HT1080 (cell line): Measurements from ENCODE around the gene PFN1. TPM values are rescaled to one million over a fixed set of nuclear protein-coding genes. Genes with fewer than 3 reads are reported as not detected.

Source experiments
- DNase-seq: peaks from one replicate; pipeline ENCODE4 v3.0.0-alpha.2; 2015; ENCODE audit warnings: low read depth
- total RNA-seq: library from RNA; depleted of rRNA; stranded (reverse); fragments of >200 nt; shearing (Covaris generic); gene quantifications from 2 replicates; pipeline ENCODE4 v1.2.3, GENCODE V29; 2014

PFN1 gene
- total RNA-seq, 1 experiment from 2014 or later: 2,529 TPM

DNA sequence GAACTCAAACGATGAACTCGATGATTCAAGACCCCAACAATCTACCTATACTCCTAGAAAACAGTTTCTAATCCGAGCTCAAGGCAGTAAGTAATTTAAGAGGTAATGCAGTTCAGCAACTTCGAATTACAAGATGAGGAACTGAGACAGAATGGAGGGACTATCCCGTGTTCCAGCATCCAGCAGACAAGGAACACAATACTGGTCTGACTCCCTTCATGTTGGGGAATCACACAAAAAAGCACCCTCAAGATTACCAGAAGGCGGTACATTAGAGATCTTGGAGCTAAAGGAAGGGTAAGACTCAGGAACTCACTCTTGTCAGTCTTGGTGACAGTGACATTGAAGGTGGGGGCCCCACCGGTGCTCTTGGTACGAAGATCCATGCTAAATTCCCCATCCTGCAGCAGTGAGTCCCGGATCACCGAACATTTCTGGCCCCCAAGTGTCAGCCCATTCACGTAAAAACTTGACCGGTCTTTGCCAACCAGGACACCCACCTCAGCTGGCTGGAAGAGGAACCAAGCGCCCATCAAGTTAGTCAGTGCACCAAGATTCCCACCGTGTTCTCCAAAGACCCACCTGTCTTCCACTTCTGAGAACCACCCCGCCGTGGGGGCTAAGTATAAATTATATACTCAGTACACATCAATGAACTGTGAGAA is 1.9 kb downstream of the PFN1 start:
- DNase-seq: no peak

DNA sequence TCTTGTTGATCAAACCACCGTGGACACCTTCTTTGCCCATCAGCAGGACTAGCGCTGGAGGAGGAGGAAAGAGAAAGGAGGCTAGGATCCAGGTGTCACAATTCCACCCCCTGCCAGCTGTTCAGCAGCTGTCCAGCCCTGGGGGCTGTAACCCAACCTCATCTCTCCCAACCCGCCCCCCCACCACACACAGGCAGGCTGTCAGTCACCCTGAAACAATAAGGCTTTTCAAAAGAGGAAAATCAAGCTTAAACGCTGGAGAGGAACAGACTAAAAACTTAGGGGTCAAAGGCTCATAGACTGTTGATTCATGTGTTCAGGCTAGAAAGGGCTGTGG is 2.4 kb downstream of the PFN1 start:
- no peak for DNase-seq

DNA sequence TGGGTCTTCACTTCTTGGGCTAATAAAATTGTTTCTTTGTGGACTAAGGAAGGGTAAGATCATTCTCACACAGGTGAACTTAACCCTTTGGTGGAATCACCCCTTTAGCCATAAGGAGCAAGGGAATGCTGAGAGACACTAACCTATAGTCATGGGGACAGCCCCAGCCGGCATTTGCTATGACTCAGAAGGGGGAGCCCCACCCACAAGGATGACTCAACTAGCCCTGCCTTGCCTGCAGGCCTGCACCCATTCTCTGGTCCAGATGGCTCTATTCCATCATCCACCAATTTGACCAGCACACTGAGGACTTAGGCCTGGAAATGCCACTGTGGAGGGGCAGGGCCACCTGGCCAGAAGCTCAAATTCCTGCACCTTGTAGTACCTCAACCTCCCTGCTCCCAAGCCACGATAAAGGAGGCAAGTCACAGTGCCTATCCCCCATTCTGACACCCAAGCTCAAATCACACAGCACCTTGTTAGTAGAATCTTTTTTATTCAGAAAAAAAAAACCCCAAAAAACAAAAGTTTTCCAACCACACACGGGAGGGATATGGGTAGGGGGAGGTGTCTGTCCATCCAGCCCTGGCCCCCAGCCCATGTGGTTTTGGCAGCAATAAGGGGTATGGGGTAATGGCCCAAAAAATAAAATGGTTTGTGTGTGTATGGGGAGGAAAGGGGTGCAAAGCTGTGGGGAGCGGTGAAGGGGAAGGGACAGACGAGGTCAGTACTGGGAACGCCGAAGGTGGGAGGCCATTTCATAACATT is 3.0 kb downstream of the PFN1 start:
- DNase-seq: peak; percentile 92

DNA sequence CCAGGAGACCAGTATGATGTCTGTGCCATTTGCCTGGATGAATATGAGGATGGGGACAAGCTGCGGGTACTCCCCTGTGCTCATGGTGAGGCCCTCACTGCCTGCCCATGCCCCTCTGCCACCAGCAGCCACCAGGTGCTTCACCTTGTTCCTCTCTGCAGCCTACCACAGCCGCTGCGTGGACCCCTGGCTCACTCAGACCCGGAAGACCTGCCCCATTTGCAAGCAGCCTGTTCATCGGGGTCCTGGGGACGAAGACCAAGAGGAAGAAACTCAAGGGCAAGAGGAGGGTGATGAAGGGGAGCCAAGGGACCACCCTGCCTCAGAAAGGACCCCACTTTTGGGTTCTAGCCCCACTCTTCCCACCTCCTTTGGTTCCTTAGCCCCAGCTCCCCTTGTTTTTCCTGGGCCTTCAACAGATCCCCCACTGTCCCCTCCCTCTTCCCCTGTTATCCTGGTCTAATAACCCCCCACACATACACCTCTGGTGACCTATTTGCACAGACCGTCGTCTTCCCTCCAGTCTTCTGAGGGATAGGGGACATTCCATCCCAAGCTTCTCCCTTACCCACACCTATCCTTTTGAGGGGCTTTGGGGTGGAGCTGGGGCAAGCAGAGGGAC is 3.7 kb downstream of the PFN1 start:
- no peak for DNase-seq

DNA sequence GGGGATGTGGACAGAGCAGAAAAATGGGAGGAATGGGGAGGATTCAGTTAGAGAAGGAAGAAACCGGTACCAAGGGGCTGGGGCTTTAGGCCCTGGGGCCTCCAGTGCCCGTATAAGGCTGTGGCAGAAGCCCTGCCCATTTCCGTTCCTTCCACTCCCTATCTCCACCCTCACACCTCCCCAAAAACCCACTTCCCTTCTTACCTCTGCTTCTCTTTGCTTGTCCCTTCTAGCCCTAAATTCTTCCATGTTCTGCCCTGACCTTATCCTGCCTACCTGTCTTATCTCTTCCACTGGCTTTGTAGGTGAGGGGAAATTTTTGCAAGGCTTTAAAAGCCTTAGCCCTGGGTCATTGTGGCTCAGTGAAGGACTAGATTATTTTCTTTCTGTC is 4.2 kb downstream of the PFN1 start:
- no peak for DNase-seq

DNA sequence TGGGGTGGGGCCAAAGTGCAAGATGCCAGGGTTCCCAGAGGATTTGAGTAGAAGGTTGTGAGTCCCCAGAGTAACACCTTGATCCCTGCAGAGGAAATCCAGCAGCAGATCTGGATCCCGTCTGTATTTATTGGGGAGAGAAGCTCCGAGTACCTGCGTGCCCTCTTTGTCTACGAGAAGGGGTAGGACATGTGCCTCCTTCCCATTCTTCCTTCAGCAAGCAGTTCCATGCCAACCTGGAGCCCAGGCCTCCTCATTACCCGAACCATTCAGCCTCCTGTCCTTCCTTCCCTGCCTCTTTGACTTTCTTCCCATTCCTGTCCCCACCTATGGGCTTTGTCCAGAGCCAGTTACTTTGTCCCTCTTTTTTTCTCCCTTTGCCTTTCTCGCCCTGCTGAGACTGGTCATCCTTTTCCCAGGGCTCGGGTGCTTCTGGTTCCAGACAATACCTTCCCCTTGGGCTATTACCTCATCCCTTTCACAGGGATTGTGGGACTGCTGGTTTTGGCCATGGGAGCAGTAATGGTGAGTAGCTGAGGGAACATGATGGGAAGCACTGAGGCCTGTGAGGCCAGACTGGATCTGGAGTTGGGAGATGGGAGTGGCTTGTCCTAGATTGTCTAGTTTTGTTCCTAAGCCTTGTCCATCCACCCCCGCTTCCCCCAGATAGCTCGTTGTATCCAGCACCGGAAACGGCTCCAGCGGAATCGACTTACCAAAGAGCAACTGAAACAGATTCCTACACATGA is 5.4 kb downstream of the PFN1 start:
- no peak for DNase-seq

DNA sequence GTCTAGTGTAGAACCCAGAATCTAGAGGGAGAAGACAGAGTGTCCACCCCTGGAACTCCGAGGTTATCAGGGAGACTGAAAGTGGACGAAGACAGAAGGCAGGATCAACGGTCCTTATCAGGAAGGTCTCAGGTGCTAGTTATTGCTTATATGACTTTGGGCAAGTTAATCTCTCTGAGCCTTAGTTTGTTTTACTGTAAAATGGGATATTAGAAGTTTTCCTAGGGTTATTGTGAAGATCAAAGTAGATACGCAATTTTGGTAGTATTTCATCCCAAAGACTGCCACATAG is 7.1 kb downstream of the PFN1 start:
- DNase-seq: no peak

DNA sequence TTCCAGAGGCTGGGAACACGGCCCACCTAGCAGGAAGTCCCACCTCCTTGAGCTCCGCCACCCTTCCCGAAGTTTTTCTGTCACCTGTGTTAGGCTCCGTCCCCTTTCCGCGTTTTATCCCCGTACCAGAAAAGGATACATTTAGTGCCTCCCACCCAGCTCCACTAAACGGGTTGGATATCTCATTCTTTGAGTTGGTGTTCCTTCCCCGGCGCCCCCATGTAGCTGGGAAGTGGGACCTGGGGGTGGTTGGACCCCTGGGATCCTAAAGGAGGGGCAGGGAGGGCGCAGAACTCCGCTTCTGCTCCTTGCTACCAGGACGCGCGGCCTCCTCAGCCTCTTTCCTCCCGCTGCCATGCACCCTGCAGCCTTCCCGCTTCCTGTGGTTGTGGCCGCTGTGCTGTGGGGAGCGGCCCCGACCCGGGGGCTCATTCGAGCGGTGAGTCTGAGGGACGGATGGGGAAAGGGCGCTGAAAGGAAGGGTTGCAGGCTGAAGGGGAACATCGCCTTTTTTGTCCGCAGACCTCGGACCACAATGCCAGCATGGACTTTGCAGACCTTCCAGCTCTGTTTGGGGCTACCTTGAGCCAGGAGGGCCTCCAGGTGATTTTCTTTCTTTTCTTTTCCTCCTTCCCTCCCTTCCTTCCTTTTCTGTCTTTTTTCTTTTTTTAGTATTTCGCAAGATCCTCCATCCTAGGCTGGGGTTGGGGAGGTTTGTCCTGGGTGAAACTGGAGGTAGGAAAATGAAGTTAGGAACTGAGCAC is 7.6 kb downstream of the PFN1 start:
- no peak for DNase-seq

DNA sequence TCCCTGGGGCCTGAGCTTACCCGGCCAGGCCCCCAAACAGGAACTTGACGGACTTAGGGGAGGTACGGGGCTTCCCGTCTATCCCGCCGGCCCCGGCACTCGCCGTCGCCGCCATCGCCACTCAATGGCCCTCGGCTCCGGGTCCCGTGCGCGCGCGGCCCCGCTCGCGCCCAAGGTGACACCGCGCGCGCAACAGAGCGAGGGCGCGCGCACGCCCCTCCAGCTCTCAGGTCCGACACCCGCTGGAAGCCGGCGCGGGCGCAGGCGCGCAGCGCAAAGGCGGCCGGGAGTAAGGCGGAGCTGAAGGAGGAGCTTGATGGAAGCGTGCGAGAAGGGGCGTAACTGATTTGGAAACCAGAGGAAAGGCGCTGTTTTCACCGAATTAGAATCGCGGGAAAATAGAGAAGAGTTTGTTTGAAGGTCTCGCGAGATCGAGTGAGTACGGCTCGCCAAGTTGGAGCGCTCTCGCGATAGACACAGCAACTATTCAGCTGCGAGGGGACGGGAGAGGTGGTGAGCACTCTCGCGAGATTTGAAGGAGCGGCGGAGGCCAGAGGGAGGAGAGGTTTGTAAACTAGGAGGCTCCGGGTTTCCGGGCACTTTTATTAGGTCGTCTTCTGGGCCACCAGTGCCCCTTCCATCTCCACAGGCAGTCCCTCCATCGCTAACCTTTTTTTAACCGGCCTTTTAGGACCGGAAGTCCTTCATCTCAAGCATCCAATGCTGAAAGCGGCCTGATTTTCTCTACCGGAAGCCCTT is 8.4 kb downstream of the PFN1 start, which contains the start of the genes RNF167 and SLC25A11:
Gene RNF167 (plus strand): TSS at position 473 of the 759 bp plus-strand sequence. CDS start 642 bp downstream, outside the sequence.
Gene SLC25A11 (minus strand): TSS at position 251 of the 759 bp plus-strand sequence. CDS start 136 bp downstream, at position 115.
- DNase-seq: peak; percentile 99

DNA sequence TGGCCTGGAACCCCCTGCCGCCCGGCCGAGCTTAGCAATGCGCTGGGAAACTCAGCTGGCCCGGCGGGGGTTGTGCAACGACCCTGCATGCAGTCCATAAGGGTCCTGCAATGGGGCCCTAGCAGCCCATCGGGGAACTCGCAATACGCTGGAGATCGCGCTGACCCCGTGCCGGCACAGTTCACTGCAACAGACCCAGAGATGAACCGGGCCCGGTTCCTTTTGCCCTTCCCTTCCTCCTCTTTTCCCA is 8.9 kb downstream of the PFN1 start:
- DNase-seq: no peak

DNA sequence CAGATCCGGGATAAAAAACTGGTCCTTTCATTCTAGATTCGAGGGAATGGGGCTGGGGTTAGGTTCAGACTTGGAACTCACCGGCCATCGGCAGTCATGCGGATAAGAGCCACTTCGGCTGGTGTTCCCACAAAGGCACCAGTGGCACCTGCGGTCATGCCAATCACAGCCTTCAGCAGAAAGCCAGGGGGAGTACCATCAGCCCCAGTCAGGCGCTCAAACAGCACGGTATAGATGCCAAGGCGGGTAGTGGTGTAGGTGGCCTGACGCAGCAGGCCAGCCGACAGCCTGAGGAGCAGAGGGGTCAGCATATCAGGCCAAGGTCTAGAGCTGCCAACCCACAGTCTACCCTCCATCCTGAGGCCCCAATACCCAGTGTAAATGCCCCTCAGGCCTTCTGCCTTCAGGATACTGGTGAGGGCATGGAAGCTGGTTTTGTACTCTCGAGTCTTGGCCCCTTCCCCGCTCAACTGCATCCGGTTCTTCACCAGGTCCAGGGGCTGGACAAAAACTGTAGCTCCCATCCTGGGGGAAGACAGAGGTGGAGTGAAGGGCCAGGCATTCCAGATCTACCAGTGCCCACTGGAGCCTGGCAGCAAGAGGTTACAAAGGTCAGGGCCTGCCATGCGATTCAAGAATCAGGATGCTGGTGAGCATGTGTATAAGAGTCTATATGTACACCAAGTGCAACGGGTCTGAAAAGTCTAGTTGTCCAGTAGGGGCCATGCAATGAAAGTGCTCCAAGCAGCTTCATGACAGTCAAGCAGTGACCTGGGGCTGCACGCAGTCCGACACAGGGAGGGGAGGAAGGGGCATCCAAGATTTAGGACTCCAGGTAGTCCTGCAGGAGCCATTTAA is 9.4 kb downstream of the PFN1 start:
- no peak for DNase-seq

DNA sequence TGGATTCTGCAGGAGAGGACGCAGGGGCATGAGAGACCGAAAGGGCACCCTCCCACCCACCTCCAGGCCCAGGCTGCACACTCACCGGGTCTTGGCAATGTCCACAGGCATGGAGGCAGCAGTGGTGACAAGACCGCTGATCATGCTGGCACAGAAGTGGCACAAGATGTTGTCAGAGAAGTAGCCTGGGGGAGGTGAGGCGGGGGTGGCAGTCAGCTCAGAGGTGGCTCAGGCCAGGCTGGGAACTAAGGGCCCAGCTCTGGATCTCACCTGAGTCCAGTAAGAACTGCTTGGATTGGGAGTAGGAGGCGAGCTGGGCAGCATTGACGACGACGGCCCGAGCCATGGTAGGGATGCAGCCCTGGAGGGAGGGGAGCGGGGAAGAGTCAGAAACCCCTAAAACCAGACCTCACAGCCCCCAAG is 10.2 kb downstream of the PFN1 start:
- no peak for DNase-seq

DNA sequence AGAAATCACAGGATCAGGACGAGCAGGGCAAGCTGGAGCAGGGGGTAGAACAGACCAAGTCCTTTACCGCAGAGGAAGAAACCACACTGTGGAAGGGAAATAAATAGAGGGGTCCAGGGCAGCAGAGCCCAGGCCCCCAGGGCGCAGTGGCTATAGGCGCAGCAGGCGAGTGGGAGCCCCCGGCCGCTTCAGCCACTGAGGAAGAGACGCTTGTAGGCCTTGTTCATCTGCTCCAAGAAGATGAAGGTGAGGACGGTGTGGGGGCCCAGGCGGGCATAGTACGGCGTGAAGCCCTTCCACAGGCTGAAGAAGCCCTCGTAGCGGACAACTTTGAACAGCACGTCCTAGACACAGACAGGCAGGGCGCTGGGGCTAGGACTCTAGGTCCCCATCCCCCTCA is 10.8 kb downstream of the PFN1 start:
- no peak for DNase-seq

DNA sequence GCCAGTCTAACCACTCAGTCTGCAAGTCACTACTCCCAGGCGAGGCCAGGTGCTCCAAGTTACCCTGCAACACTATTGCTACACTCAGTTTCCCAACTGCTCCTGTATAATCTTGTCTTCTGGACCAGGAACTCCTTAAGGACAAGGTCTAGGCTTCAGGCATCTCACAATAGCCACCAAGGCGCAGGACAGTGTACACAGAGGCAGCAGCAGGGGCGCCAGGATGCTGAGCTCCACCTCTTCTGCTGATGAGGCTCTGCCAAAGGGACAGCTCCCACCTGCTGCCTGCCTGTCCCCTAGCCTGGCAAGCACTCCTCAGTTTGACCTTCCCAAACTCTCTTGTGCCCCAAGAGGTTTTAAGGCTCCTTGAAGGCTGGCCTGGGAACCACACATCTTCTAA is 11.9 kb downstream of the PFN1 start:
- no peak for DNase-seq

DNA sequence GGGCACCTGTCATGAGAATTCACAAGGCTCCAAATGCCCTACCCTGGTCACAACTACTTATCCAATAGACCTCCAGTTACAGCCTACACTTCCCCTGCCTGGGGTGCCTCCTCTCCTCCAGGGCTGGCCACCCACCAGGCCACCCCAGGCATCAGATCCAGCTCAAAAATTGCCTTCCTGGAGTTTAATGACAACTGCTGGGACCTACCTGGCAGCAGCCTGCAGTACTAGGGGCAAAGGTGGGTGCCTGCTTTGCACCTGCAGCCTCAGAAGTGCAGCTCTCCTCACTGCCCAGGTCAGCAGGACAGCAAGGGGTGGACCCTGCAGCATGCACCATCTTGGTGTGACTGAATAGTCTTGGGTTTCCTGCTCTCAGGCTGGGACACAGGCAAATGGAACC is 12.7 kb downstream of the PFN1 start:
- DNase-seq: no peak

DNA sequence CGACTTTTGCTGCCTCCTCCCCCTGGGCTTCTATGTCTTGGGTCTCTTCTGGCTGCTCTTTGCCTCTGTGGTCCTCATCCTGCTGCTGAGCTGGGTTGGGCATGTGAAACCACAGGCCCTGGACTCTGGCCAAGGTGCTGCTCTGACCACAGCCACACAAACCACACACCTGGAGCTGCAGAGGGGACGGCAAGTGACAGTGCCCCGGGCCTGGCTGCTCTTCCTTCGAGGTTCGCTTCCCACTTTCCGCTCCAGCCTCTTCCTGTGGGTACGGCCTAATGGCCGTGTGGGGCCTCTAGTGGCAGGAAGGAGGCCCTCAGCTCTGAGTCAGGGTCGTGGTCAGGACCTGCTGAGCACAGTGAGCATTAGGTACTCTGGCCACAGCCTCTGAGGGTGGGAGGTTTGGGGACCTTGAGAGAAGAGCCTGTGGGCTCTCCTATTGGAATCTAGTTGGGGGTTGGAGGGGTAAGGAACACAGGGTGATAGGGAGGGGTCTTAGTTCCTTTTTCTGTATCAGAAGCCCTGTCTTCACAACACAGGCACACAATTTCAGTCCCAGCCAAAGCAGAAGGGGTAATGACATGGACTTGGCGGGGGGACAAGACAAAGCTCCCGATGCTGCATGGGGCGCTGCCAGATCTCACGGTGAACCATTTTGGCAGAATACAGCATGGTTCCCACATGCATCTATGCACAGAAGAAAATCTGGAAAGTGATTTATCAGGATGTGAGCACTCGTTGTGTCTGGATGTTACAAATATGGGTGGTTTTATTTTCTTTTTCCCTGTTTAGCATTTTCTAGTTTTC is 14.0 kb downstream of the PFN1 start:
- DNase-seq: peak; percentile 82

DNA sequence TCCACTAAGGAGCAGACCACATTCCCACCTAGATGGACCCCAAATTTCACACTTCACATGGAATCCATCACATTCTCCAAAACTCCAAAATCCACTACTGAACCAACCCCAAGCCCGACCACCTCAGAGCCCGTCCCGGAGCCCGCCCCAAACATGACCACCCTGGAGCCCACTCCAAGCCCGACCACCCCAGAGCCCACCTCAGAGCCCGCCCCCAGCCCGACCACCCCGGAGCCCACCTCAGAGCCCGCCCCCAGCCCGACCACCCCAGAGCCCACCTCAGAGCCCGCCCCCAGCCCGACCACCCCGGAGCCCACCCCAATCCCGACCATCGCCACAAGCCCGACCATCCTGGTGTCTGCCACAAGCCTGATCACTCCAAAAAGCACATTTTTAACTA is 14.7 kb downstream of the PFN1 start:
- no peak for DNase-seq

DNA sequence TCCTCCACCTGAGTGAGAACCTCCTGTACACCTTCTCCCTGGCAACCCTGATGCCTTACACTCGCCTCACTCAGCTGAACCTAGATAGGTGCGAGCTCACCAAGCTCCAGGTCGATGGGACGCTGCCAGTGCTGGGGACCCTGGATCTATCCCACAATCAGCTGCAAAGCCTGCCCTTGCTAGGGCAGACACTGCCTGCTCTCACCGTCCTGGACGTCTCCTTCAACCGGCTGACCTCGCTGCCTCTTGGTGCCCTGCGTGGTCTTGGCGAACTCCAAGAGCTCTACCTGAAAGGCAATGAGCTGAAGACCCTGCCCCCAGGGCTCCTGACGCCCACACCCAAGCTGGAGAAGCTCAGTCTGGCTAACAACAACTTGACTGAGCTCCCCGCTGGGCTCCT is 15.6 kb downstream of the PFN1 start:
- DNase-seq: no peak

DNA sequence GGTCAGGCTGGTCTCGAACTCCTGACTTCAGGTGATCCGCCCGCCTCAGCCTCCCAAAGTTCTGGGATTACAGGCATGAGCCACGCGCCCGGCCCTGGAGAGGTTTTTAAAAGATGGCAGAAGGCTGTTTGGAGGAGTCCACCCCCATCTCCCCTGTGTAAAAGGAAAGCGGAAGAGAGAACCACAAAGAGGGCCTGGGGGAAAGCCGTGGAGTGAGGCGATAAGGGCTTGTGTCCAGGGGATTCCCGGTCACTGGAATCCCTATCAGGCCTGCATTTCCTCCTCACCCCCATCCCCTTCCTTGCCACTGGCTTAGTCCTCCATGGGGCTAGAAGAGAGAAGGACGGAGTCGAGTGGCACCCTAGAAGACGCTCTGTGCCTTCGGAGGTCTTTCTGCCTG is 16.4 kb downstream of the PFN1 start, which contains the start of gene GP1BA:
Gene GP1BA (plus strand): TSS at position 315 of the 400 bp plus-strand sequence. CDS start 328 bp downstream, outside the sequence.
- no peak for DNase-seq
